Measurements from ENCODE around the gene SP8.

The SP8 gene

DNA sequence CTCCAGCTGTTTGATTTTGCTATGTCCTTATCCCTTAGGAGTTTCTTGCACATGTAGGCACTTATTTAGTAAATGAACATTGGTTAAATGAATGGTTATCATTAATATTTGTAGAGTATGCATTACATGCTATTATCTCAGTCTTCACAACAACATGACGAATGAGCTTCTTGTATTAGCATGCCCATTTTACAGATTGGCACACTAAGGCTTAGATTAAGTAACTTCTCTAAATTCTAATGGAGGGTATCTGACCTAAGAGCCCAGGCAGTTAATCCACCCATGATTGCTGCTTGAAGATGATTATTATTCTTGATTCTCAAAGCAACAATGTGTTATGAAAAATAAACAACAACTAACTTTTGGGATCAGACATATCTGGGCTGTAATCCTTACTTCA, 32.7 kb downstream of the SP8 start:
- no peak for DNase-seq (ENCODE audit: low read depth)

DNA sequence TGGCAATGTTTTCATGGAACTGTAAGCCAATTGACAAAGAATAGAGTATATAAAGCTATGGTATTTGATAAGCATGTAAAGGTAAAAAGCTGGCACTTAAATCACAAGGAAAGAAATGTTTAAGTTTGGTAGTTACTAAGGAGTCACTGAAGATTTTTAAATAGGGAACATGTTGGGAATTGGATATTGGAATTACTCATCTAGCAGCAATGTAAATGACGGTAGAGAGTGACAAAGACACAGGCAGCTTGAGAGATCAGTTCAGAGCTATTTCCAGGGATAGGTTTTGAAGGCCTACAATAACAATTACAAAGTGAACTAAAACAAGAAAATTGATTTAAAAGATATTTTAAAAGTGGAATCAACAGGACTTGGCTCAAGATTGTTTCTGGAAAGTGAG, 36.8 kb downstream of the SP8 start:
- DNase-seq (ENCODE audit: low read depth): no peak

DNA sequence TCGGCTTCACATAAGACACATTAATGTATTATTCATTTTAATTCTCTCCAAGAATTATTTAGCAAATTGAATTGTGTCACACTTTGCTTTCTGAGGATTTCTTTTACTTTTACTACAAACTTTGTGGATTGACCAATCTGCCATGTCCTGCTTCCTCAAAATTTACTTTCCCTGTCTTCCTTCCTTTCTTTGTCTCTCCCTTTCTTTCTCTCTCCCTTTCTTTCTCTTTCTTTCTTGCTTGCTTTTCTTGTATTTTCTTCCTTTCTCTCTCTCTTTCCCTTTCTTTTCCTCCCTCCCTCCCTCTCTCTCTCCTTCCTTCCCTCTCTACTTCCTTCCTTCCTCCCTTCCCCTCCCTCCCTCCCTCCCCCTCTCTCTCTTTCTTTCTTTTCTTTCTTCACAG, 37.8 kb downstream of the SP8 start:
- no peak for DNase-seq (ENCODE audit: low read depth)

DNA sequence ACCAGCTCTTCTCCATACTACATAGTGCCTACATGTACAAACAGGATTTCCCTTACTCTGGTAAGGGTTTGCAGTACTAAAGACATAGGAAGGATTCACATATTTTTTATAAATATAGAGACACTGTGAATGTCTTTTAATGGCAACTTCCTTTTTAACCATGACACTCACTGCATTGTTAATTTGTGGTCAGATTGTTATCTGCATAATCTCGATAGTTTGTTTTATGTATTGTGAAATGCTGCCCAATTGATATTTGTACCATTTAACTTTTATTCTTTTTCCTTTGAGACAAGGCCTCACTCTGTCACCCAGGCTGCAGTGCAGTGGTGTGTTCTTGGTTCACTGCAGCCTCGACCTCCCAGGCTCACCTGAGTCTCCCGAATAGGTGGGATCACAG, 39.7 kb downstream of the SP8 start:
- DNase-seq (ENCODE audit: low read depth): no peak

DNA sequence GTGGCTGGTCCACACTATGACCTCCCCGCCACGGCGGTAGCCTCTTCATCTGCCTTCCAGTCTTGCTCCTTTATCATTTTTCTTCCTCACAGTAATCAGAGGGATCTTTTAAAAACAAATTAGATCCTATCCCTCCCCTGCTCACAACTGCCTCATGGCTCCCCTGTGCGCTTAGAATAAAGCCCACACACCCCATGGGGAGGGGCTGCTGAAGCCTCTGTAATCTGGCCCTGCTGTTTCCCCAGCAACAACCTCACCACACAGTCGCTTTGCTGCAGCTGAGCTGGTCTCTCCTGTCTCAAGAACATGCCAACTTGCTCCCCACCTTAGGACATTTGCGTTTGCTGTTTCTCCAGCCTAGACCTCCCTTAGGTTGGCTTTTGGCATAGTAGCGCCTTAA, 41.0 kb downstream of the SP8 start:
- no peak for DNase-seq (ENCODE audit: low read depth)

DNA sequence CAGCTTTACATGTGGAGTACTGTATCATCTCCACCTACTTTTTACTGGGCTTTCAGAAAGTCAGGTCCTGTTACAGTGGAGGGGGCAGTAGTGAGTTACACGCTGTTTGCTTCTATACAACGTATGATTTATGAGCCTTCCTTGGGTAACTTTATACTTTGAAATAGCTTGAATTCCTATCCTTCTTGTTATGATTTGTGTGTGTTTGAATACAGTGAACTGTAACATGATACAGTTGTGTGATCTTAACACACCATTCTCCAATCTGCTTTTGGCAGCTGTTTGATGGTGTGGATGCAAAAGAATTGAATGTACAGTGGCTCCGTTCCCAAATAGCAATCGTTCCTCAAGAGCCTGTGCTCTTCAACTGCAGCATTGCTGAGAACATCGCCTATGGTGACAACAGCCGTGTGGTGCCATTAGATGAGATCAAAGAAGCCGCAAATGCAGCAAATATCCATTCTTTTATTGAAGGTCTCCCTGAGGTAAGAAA, 41.7 kb downstream of the SP8 start:
- no peak for DNase-seq (ENCODE audit: low read depth)

DNA sequence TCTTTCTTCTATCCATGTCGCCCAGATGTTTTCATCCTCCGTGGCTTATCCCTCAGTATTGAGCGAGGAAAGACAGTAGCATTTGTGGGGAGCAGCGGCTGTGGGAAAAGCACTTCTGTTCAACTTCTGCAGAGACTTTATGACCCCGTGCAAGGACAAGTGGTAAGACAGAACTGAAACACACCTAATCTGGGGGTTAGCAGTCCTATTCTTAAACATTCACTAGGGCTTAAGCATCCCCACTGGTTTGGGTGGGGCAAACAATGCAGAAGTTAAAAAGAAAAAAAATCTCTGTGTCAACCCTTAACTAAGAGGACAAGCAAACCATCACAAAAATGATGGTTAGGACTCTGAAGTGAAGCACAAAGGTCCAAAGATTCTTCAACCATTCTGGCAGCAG, 43.8 kb downstream of the SP8 start:
- DNase-seq (ENCODE audit: low read depth): no peak

DNA sequence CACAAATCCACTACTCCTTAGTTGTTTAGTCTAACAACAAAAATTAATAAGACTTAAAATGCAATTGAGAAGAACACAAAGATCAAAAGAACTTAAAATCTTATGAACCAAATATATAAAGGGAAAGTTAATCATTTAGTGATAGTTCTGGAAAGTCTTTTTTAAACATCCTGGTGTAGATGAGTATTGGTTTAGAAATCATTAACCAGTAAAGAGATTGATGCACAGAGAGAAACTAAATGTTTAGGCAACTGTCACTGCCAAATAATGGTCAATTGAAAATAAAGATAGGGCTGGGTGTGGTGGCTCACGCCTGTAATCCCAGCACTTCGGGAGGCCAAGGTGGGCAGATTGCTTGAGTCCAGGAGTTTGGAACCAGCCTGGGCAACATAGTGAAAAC, 44.9 kb downstream of the SP8 start:
- no peak for DNase-seq (ENCODE audit: low read depth)

DNA sequence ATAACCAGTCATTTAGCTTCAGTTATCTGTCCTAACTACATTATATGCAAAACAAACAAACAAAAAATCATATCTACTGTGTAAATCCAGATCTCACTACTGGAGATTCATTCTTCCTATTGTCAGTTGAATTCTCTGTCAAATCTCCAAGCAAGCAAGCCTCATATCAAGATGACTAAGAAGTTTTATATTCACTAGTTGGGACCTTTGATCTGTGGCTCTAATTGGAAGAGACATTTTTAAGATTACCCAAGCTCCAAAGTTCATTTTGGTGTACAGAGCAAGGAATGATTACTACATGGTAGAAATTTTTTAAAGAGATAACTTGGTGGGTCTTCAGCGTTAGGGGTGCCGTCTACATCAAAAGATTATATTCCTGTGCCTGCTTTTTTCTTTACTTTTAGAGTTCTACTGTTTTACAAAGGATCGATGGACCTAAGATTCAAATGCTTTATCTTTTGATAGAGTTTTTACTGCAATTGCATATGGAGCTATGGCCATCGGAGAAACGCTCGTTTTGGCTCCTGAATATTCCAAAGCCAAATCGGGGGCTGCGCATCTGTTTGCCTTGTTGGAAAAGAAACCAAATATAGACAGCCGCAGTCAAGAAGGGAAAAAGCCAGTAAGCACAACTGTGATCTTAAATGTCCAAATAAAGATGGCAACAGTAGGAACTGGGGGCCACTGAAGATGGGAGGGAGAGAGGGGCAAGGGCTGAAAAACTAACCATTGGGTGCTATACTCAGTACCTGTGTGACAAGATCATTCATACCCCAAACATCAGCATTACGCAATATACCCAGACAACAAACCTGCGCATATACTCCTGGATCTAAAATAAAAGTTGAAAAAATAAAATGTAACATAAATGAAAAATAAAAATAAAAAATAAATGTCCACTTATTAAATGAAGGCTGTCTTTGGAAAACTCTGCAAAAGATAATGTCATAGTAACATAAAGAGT, 47.9 kb downstream of the SP8 start:
- DNase-seq (ENCODE audit: low read depth): no peak

DNA sequence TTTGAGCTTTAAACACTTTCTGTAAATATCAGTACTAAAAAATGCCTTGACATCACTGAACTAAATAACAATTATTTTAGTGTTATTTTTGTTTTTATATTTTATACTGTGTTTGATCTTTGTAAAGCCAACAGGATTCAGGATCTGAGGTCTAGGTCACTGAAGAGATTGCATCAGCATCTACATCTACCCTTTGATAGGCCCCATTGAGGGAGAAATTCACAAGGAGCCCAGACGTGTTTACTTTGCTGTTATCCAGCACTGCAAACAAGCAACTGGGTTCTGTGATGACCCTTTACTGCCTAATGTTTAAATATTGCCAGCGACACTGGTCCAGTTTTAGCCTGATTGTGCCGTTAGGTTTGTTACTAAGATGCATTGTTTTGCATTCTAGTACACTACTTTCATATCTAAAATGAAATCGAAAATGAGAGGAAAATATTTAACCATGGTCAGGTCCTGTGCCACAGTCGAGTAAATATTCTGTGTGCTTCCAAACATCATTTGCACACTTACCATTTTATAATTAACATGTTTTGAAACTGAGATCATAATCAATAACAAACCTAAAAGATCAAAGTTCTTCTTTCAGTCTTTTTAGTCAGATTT, 48.7 kb downstream of the SP8 start:
- DNase-seq (ENCODE audit: low read depth): no peak

DNA sequence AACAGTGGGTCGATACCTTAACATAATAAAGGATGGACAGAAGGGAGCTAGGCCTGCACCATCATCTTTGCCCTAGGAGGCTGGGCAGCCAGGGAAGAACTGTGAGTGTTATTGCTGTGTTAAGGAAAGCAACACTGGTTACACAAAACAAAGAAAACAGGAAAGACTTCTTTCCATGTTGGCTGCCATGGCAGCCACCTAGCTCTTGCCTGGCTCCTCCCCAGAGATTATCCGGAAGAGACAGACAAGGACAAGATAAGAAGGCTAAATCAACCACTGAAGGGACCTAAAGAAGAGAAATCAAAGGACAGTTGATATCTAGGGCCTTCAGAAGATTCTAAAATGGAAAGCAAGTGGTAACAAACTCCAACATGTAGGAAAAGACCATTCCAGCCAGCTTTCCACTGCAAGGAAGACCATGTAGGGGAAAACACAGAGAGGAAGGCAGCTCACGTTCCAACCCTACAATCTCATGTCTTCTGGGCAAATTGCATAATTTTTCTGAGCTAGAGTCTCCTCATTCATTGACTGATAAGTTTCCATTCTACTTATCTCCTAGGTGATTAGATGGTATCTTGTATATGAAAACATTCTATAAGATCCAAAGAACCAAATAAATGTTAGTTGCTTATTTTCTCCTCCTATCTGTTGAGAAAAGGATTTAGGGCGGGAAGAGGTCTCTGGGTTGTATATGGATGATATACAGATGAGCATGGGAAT, 51.2 kb downstream of the SP8 start:
- DNase-seq (ENCODE audit: low read depth): no peak
